WTC11 (cell line): ENCODE data around the gene PHF1.

Experiments used
- ARID4B ChIP-seq: sonication (generic); formaldehyde crosslinking; IDR thresholded peaks from 2 replicates; pipeline ENCODE4 v1.8.0; 2023; ENCODE audit warnings: missing genetic modification reagents, mild to moderate bottlenecking, borderline replicate concordance
- CBFB ChIP-seq: sonication (generic); formaldehyde crosslinking; IDR thresholded peaks from 2 replicates; pipeline ENCODE4 v1.8.1; 2022; ENCODE audit warnings: mild to moderate bottlenecking, low read depth, missing genetic modification reagents
- CTCF ChIP-seq: fragments of 200-600 bp; IDR thresholded peaks from 2 replicates; pipeline ENCODE4 v1.8.0; 2022; ENCODE audit warnings: antibody characterized with exemption
- FOXJ3 ChIP-seq: sonication (generic); formaldehyde crosslinking; IDR thresholded peaks from 2 replicates; pipeline ENCODE4 v1.9.0; 2021; ENCODE audit warnings: missing genetic modification reagents, mild to moderate bottlenecking, borderline replicate concordance
- JUN ChIP-seq: sonication (generic); formaldehyde crosslinking; IDR thresholded peaks from 2 replicates; pipeline ENCODE4 v1.8.0; 2023; ENCODE audit warnings: mild to moderate bottlenecking, missing genetic modification reagents
- USF1 ChIP-seq: sonication (generic); formaldehyde crosslinking; IDR thresholded peaks from 2 replicates; pipeline ENCODE4 v1.8.0; 2022; ENCODE audit warnings: mild to moderate bottlenecking, missing genetic modification reagents
- ZNF121 ChIP-seq: sonication (generic); formaldehyde crosslinking; IDR thresholded peaks from 2 replicates; pipeline ENCODE4 v1.8.0; 2023; ENCODE audit warnings: missing genetic modification reagents

GRCh38 chr6:33428224-33428965 is 17.6 kb downstream of the PHF1 start:
- TF ChIP-seq CTCF (0 out of 2 replicates have a peak, but pooled peaks have one; percentile 19), JUN (CRISPR knock-in tag) (no peak), ARID4B (no peak), CBFB (CRISPR knock-in tag) (no peak), FOXJ3 (no peak), USF1 (CRISPR knock-in tag) (no peak), ZNF121 (CRISPR knock-in tag) (no peak)
